T-cell (primary cell): Measurements from ENCODE around the gene NEURL4. TPM values are rescaled to one million over a fixed set of nuclear protein-coding genes. Genes with fewer than 3 reads are reported as not detected.
A peak's percentile ranks its signal among the peaks of the same experiment; 100 is the strongest.
"Not testable (repeated sequence)": the region's sequence is repeated elsewhere in the genome, so short reads cannot be mapped to it uniquely, and the experiment has no call there.

Source experiments
- ATAC-seq, 4 experiments: fragments of 200-7000 bp in 3 of 4; fragments of 150-1000 bp in 1 of 4; cut with Tn5 transposase; replicated peaks in 1 of 4; 1 replicate in 3 of 4; 2 replicates in 1 of 4; pipeline ENCODE4 v1.10.0; 2021; ENCODE audit warnings: moderate library complexity in 3 of 4, mild to moderate bottlenecking in 2 of 4, moderate number of reproducible peaks in 1 of 4
- CTCF ChIA-PET, 2 donors: fragments of 300-600 bp; sonication (Branson Sonifier 250); formaldehyde crosslinking; loops; one replicate each; lab custom pipeline; 2022; ENCODE audit warnings: antibody characterized with exemption in 2 of 2; lab: Charles Lee
- POLR2A ChIA-PET, 2 donors: fragments of 300-600 bp; sonication (Branson Sonifier 250); formaldehyde crosslinking; loops; one replicate each; lab custom pipeline; 2022; ENCODE audit warnings: antibody characterized with exemption in 2 of 2; lab: Charles Lee
- DNase-seq, 35 experiments: peaks; one replicate each; pipeline versions ENCODE4 v3.0.0 to v3.0.0-alpha.2; 2013 to 2023
- H3K27ac ChIP-seq: one replicate; pipeline ENCODE4 v1.5.1; 2013; ENCODE audit warnings: low read length
- H3K27me3 ChIP-seq, 2 experiments: replicated peaks in 1 of 2; 1 replicate in 1 of 2; 2 replicates in 1 of 2; pipeline versions ENCODE4 v1.6.1 to v1.7.0; 2013; ENCODE audit warnings: low read length in 1 of 2, mixed read lengths in 1 of 2; ENCODE audit not compliant: control insufficient read depth in 2 of 2, insufficient read depth in 2 of 2; ENCODE audit errors: extremely low read depth in 1 of 2
- H3K36me3 ChIP-seq, 2 donors: 1 replicate in 1 of 2; 2 replicates in 1 of 2; pipeline versions ENCODE4 v1.6.1 to v1.7.0; 2013; ENCODE audit warnings: low read length in 1 of 2; ENCODE audit not compliant: control insufficient read depth in 2 of 2, insufficient read depth in 1 of 2; ENCODE audit errors: extremely low read depth in 1 of 2
- H3K4me1 ChIP-seq, 2 experiments: 1 replicate in 1 of 2; 2 replicates in 1 of 2; pipeline versions ENCODE4 v1.6.1 to v1.7.0; 2013; ENCODE audit warnings: low read length in 2 of 2, mixed read lengths in 1 of 2; ENCODE audit not compliant: insufficient read depth in 2 of 2, control insufficient read depth in 1 of 2; ENCODE audit errors: extremely low read depth in 1 of 2
- H3K4me3 ChIP-seq, 2 donors: 1 replicate in 1 of 2; 2 replicates in 1 of 2; pipeline versions ENCODE4 v1.5.1 to v1.7.0; 2013; ENCODE audit warnings: mild to moderate bottlenecking in 2 of 2, low read length in 1 of 2, moderate library complexity in 1 of 2; ENCODE audit not compliant: control insufficient read depth in 1 of 2; ENCODE audit errors: extremely low read depth in 1 of 2
- H3K9me3 ChIP-seq: 2 replicates; pipeline ENCODE4 v1.7.0; 2013
- H3K27ac Mint-ChIP-seq, 2 donors: one replicate each; pipeline ENCODE4 v1.8.0; 2020 to 2021; ENCODE audit warnings: mild to moderate bottlenecking in 2 of 2, mixed read lengths in 2 of 2
- H3K27me3 Mint-ChIP-seq, 2 donors: one replicate each; pipeline ENCODE4 v1.8.0; 2021 to 2022; ENCODE audit warnings: mixed read lengths in 2 of 2
- H3K36me3 Mint-ChIP-seq: one replicate; pipeline ENCODE4 v1.8.0; 2021; ENCODE audit warnings: mixed read lengths
- H3K4me1 Mint-ChIP-seq, 3 donors: one replicate each; pipeline ENCODE4 v1.8.0; 2020 to 2022; ENCODE audit warnings: mixed read lengths in 3 of 3, mild to moderate bottlenecking in 1 of 3
- H3K4me3 Mint-ChIP-seq, 3 donors: one replicate each; pipeline ENCODE4 v1.8.0; 2020 to 2022; ENCODE audit warnings: mild to moderate bottlenecking in 3 of 3, mixed read lengths in 3 of 3, moderate library complexity in 3 of 3
- H3K9me3 Mint-ChIP-seq, 3 donors: one replicate each; pipeline ENCODE4 v1.8.0; 2020 to 2022; ENCODE audit warnings: mixed read lengths in 3 of 3
- WGBS: methylation state at CpG from one replicate; pipeline ENCODE4 v1.1.5; 2013; ENCODE audit warnings: missing lambda C conversion rate; ENCODE audit not compliant: insufficient coverage; 5-methylcytosine and 5-hydroxymethylcytosine counted together
- total RNA-seq, 35 experiments: library from RNA in 6 of 35; stranded (reverse) in 6 of 35; fragments of 120-200 nt in 1 of 35; gene quantifications; one replicate each; pipeline versions ENCODE4 v1.2.1 to v1.2.4 and lab custom pipeline; 2013 to 2026

Gene NEURL4
- total RNA-seq, 5 donors from 2014 or later (not counting 1 experiment from before 2014, with no cell fraction given) = 49.5 to 90.2 (median 80.0) TPM

- no peaks in the 10 kb centered on the region for H3K9me3 Mint-ChIP-seq
- CTCF ChIA-PET = interaction anchor here in 1 of 2 donors (0.6 to 1.1 kb wide), 2 partner anchors 12 to 33 kb away, joined by 4 read pairs; no protein-coding TSS in a partner anchor
- no peaks in the 10 kb centered on the region for H3K27me3 Mint-ChIP-seq
- H3K4me1 ChIP-seq = peaks cover 2 to 60% of the 10 kb centered on the region in 2 experiments
- H3K4me1 Mint-ChIP-seq = peaks cover 28 to 45% (median 43%) of the 10 kb centered on the region in 3 donors
- no peak overlapping the region for H3K27ac ChIP-seq
- 96% methylated on average over 10 of the region's 13 CpGs for WGBS
- H3K27me3 ChIP-seq = no peaks in the 10 kb centered on the region
- H3K36me3 ChIP-seq = peaks cover 19 to 83% of the 10 kb centered on the region in 2 donors
- ATAC-seq (no peak), DNase-seq (no peak)
- H3K36me3 Mint-ChIP-seq = peaks cover 27% of the 10 kb centered on the region
- H3K27ac Mint-ChIP-seq = peak overlapping the region in 1 of 2 donors; percentile 16
- H3K9me3 ChIP-seq = no peaks in the 10 kb centered on the region
- H3K4me3 ChIP-seq = no peak overlapping the region
- POLR2A ChIA-PET = interaction anchor here in 1 of 2 donors (1.0 kb wide), 1 partner anchor 32 kb away, joined by 3 read pairs; no protein-coding TSS in a partner anchor
- H3K4me3 Mint-ChIP-seq = no peak overlapping the region
Measured at GRCh38 chr17:7341842-7342241, 12.7 kb upstream of the NEURL4 start.

- Histone ChIP-seq H3K27ac (no peak overlapping the region), H3K36me3 (peaks cover 12 to 69% of the 10 kb centered on the region in 2 donors), H3K27me3 (no peaks in the 10 kb centered on the region), H3K4me3 (no peak overlapping the region), H3K4me1 (peaks cover 10 to 67% of the 10 kb centered on the region in 2 experiments), H3K9me3 (no peaks in the 10 kb centered on the region)
- no peaks in the 10 kb centered on the region for H3K9me3 Mint-ChIP-seq
- ATAC-seq (no peak), DNase-seq (no peak)
- CTCF ChIA-PET = no interaction called here
- peak overlapping the region; percentile 71 to 76 for H3K27ac Mint-ChIP-seq
- H3K36me3 Mint-ChIP-seq = peaks cover 23% of the 10 kb centered on the region
- POLR2A ChIA-PET = no interaction called here
- peak overlapping the region in 1 of 3 donors; percentile 98 for H3K4me3 Mint-ChIP-seq
- no peaks in the 10 kb centered on the region for H3K27me3 Mint-ChIP-seq
- H3K4me1 Mint-ChIP-seq = peaks cover 38 to 55% (median 48%) of the 10 kb centered on the region in 3 donors
- no CpG with 5 or more reads among the region's 2 CpGs for WGBS
Measured at GRCh38 chr17:7340179-7340578, 11.0 kb upstream of the NEURL4 start.

GRCh38 chr17:7337600-7337999, 8.5 kb upstream of the NEURL4 start:
- not testable (repeated sequence) for H3K9me3 ChIP-seq, H3K9me3 Mint-ChIP-seq, ATAC-seq, H3K27me3 ChIP-seq, DNase-seq, H3K27me3 Mint-ChIP-seq
- Histone ChIP-seq H3K27ac (peak overlapping the region; percentile 72), H3K4me1 (peaks cover 10 to 85% of the 10 kb centered on the region in 2 experiments), H3K36me3 (peaks cover 0 to 44% of the 10 kb centered on the region in 2 donors), H3K4me3 (peak overlapping the region; percentile 78 to 93)
- Mint-ChIP-seq H3K4me1 (peaks cover 47 to 65% (median 63%) of the 10 kb centered on the region in 3 donors), H3K4me3 (peak overlapping the region; percentile 93 to 98 (median 93)), H3K27ac (peak overlapping the region; percentile 99 to 100), H3K36me3 (peaks cover 17% of the 10 kb centered on the region)
- ChIA-PET CTCF (interaction anchor here (0.7 to 2.3 kb wide), 3 partner anchors 11 to 106 kb away, joined by 4 to 5 read pairs (median 5); no protein-coding TSS in a partner anchor), POLR2A (interaction anchor here in 1 of 2 donors (0.6 kb wide), 1 partner anchor 16 kb away, joined by 3 read pairs; no protein-coding TSS in a partner anchor)
- WGBS = 5% methylated on average over 5 of the region's 7 CpGs

GRCh38 chr17:7336240-7337175, 7.4 kb upstream of the NEURL4 start, which contains the start of gene ACAP1:
Gene ACAP1, plus strand, starts transcription at chr17:7336529. Its CDS starts 206 bp downstream, at chr17:7336735.
- Mint-ChIP-seq H3K9me3 (no peaks in the 10 kb centered on the region), H3K27me3 (no peaks in the 10 kb centered on the region), H3K27ac (peak within 1 kb of the TSS; percentile 99 to 100), H3K4me1 (peaks cover 53 to 67% (median 66%) of the 10 kb centered on the region in 3 donors), H3K4me3 (peak within 1 kb of the TSS; percentile 93 to 98 (median 93)), H3K36me3 (peaks cover 15% of the 10 kb centered on the region)
- H3K9me3 ChIP-seq = no peaks in the 10 kb centered on the region
- ChIA-PET POLR2A (interaction anchor here (0.5 to 1.0 kb wide), 7 partner anchors 8 to 145 kb away, joined by 3 to 4 read pairs (median 3); no protein-coding TSS in a partner anchor), CTCF (interaction anchor here (0.5 to 2.3 kb wide), 13 partner anchors 8 to 426 kb away, joined by 3 to 5 read pairs (median 4); no protein-coding TSS in a partner anchor)
- no peaks in the 10 kb centered on the region for H3K27me3 ChIP-seq
- H3K4me3 ChIP-seq = peak within 1 kb of the TSS; percentile 78 to 93
- peaks cover 0 to 34% of the 10 kb centered on the region in 2 donors for H3K36me3 ChIP-seq
- H3K27ac ChIP-seq = peak within 1 kb of the TSS; percentile 72
- DNase-seq (peak; percentile 75 to 93 (median 88)), ATAC-seq (peak; percentile 95 to 97 (median 96))
- WGBS = 0% methylated on average over 3 of the region's 17 CpGs
- H3K4me1 ChIP-seq = peaks cover 19 to 86% of the 10 kb centered on the region in 2 experiments

GRCh38 chr17:7335765-7336164, 6.6 kb upstream of the NEURL4 start:
- not testable (repeated sequence) for H3K9me3 Mint-ChIP-seq, DNase-seq, H3K9me3 ChIP-seq, ATAC-seq, H3K27me3 Mint-ChIP-seq, H3K27me3 ChIP-seq
- peak overlapping the region; percentile 72 for H3K27ac ChIP-seq
- peaks cover 0 to 26% of the 10 kb centered on the region in 2 donors for H3K36me3 ChIP-seq
- H3K4me3 ChIP-seq = peak overlapping the region in 1 of 2 donors; percentile 78
- ChIA-PET POLR2A (interaction anchor here in 1 of 2 donors (1.0 kb wide), 1 partner anchor 34 kb away, joined by 4 read pairs; no protein-coding TSS in a partner anchor), CTCF (interaction anchor here (0.5 to 1.5 kb wide), 9 partner anchors 13 to 425 kb away, joined by 3 to 5 read pairs (median 3); no protein-coding TSS in a partner anchor)
- peaks cover 12% of the 10 kb centered on the region for H3K36me3 Mint-ChIP-seq
- peaks cover 52 to 68% (median 63%) of the 10 kb centered on the region in 3 donors for H3K4me1 Mint-ChIP-seq
- WGBS = 67% methylated on average over 8 of the region's 13 CpGs
- H3K27ac Mint-ChIP-seq = peak overlapping the region; percentile 99 to 100
- peak overlapping the region; percentile 93 to 98 (median 93) for H3K4me3 Mint-ChIP-seq
- H3K4me1 ChIP-seq = peaks cover 19 to 82% of the 10 kb centered on the region in 2 experiments
